Upper lobe of left lung (tissue), 4 donors: ENCODE measurements around the gene C12orf56.

Source experiments
- CTCF ChIP-seq, 6 experiments: fragments of 450-650 bp in 4 of 6; fragments of 200-600 bp in 2 of 6; sonication (generic) in 2 of 6; IDR thresholded peaks; one replicate each; pipeline ENCODE4 v1.5.1; 2016 to 2019; ENCODE audit warnings: antibody characterized with exemption in 6 of 6
- EP300 ChIP-seq, 4 donors: sonication (generic); formaldehyde crosslinking; IDR thresholded peaks; one replicate each; pipeline ENCODE4 v1.5.1; 2017; ENCODE audit warnings: antibody characterized with exemption in 4 of 4, control low read depth in 2 of 4

GRCh38 chr12:64240781-64241180 is 149.8 kb downstream of the C12orf56 start:
- no peak for TF ChIP-seq CTCF (IDR thresholded peaks at IDR 0.05)
- TF ChIP-seq EP300 (IDR thresholded peaks at IDR 0.05) = no peak
